Spleen (tissue), 7 donors: ENCODE data around the gene PDE4D.

Experiments
- POLR2A ChIP-seq, 3 donors: fragments of 450-650 bp; IDR thresholded peaks; one replicate each; pipeline ENCODE4 v1.5.1; 2017; ENCODE audit warnings: antibody characterized with exemption in 3 of 3, mild to moderate bottlenecking in 1 of 3
- TF ChIP-seq, protein P1 (sequence below), 11 experiments: fragments of 200-600 bp in 7 of 11; fragments of 450-650 bp in 4 of 11; sonication (generic) in 4 of 11; IDR thresholded peaks in 8 of 11; conservative IDR thresholded peaks in 3 of 11; 1 replicate in 7 of 11; 2 replicates in 4 of 11; pipeline versions ENCODE4 v1.4.0 to v1.8.0; 2016 to 2021; ENCODE audit warnings: antibody characterized with exemption in 11 of 11, inconsistent platforms in 4 of 11, mild to moderate bottlenecking in 1 of 11
- donor health status: DM: no; HTN: no; CAD: no; lungs with moderate emphysema.
- donor health status: DM: no; HTN: no; CAD: no.
- donor health status: DM: no; HTN: no; CAD: no.

GRCh38 chr5:59027145-59027907 is 866.2 kb downstream of the PDE4D start:
- TF ChIP-seq, protein P1, sequence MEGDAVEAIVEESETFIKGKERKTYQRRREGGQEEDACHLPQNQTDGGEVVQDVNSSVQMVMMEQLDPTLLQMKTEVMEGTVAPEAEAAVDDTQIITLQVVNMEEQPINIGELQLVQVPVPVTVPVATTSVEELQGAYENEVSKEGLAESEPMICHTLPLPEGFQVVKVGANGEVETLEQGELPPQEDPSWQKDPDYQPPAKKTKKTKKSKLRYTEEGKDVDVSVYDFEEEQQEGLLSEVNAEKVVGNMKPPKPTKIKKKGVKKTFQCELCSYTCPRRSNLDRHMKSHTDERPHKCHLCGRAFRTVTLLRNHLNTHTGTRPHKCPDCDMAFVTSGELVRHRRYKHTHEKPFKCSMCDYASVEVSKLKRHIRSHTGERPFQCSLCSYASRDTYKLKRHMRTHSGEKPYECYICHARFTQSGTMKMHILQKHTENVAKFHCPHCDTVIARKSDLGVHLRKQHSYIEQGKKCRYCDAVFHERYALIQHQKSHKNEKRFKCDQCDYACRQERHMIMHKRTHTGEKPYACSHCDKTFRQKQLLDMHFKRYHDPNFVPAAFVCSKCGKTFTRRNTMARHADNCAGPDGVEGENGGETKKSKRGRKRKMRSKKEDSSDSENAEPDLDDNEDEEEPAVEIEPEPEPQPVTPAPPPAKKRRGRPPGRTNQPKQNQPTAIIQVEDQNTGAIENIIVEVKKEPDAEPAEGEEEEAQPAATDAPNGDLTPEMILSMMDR (IDR thresholded peaks at IDR 0.05 in 8 of 11, conservative IDR thresholded peaks at IDR 0.05 in 3 of 11) = no peak
- no peak for TF ChIP-seq POLR2A (IDR thresholded peaks at IDR 0.05)
